HEK293 (cell line): ENCODE data around the gene SGIP1.

Experiments used
- CTCF ChIA-PET: fragments of 350-600 bp; formaldehyde crosslinking; extraction: SDS; loops from one replicate; lab custom pipeline; 2021; ENCODE audit warnings: antibody characterized with exemption; lab: Yijun Ruan, JAX
- POLR2A ChIA-PET: fragments of 300-600 bp; formaldehyde crosslinking; extraction: SDS; loops from one replicate; lab custom pipeline; 2020; ENCODE audit warnings: antibody characterized with exemption, inconsistent platforms; lab: Yijun Ruan, JAX
- H3K27ac ChIP-seq: fragments of 200-500 bp; sonication (Bioruptor generic); 2 replicates; pipeline ENCODE4 v1.5.1; 2014; ENCODE audit warnings: low read depth, low read length, control low read depth, inconsistent platforms; ENCODE audit errors: extremely low read depth
- H3K36me3 ChIP-seq, 2 experiments: fragments of 200-500 bp in 1 of 2; sonication (Bioruptor generic) in 1 of 2; 1 replicate in 1 of 2; 2 replicates in 1 of 2; pipeline ENCODE4 v1.5.1; 2014 to 2017; ENCODE audit warnings: inconsistent platforms in 2 of 2, low read length in 2 of 2; ENCODE audit not compliant: control insufficient read depth in 2 of 2, insufficient read depth in 1 of 2
- H3K4me1 ChIP-seq: fragments of 200-500 bp; sonication (Bioruptor generic); 2 replicates; pipeline ENCODE4 v1.5.1; 2014; ENCODE audit warnings: mild to moderate bottlenecking, low read length, inconsistent platforms; ENCODE audit not compliant: control insufficient read depth, insufficient read depth
- H3K4me3 ChIP-seq: 2 replicates; pipeline ENCODE4 v1.5.1; 2011; ENCODE audit warnings: low read depth, mild to moderate bottlenecking, control low read depth, low read length, moderate library complexity
- H3K9me3 ChIP-seq: fragments of 200-500 bp; sonication (Bioruptor generic); 2 replicates; pipeline ENCODE4 v1.5.1; 2014; ENCODE audit warnings: low read depth, low read length, inconsistent platforms; ENCODE audit not compliant: control insufficient read depth, insufficient read depth
- ELK4 ChIP-seq: IDR thresholded peaks from 2 replicates; pipeline ENCODE4 v1.6.1; 2011; ENCODE audit warnings: mild to moderate bottlenecking, low read depth, low read length, borderline replicate concordance
- GLI2 ChIP-seq: fragments of 450-650 bp; formaldehyde crosslinking; IDR thresholded peaks from 2 replicates; pipeline ENCODE4; 2017; ENCODE audit warnings: missing biosample characterization, missing genetic modification characterization, low read depth, borderline replicate concordance
- KLF16 ChIP-seq: fragments of 450-650 bp; formaldehyde crosslinking; IDR thresholded peaks from 2 replicates; pipeline ENCODE4 v1.5.1; 2017; ENCODE audit warnings: missing biosample characterization, missing genetic modification characterization
- MZF1 ChIP-seq: fragments of 450-650 bp; formaldehyde crosslinking; IDR thresholded peaks from 2 replicates; pipeline ENCODE4 v1.5.1; 2017; ENCODE audit warnings: missing biosample characterization, missing genetic modification characterization, borderline replicate concordance
- OSR2 ChIP-seq: fragments of 450-650 bp; formaldehyde crosslinking; IDR thresholded peaks from 2 replicates; pipeline ENCODE4 v1.5.1; 2016; ENCODE audit warnings: missing biosample characterization, missing genetic modification characterization
- TRIM28 ChIP-seq: IDR thresholded peaks from 2 replicates; pipeline ENCODE4 v1.6.1; 2011; ENCODE audit warnings: low read length, control low read depth, borderline replicate concordance
- ZBTB17 ChIP-seq: fragments of 450-650 bp; formaldehyde crosslinking; IDR thresholded peaks from 2 replicates; pipeline ENCODE4 v1.5.1; 2016; ENCODE audit warnings: missing biosample characterization, missing genetic modification characterization
- ZBTB20 ChIP-seq: fragments of 450-650 bp; formaldehyde crosslinking; IDR thresholded peaks from 2 replicates; pipeline ENCODE4 v1.5.1; 2016; ENCODE audit warnings: missing biosample characterization, missing genetic modification characterization
- ZBTB7A ChIP-seq: fragments of 450-650 bp; formaldehyde crosslinking; IDR thresholded peaks from 2 replicates; pipeline ENCODE4 v1.5.1; 2016; ENCODE audit warnings: low read depth, missing biosample characterization, missing genetic modification characterization
- ZNF114 ChIP-seq: fragments of 450-650 bp; formaldehyde crosslinking; IDR thresholded peaks from 2 replicates; pipeline ENCODE4 v1.5.0; 2017; ENCODE audit warnings: missing biosample characterization, missing genetic modification characterization
- ZNF121 ChIP-seq: fragments of 450-650 bp; formaldehyde crosslinking; IDR thresholded peaks from 2 replicates; pipeline ENCODE4 v1.5.1; 2016; ENCODE audit warnings: missing biosample characterization, missing genetic modification characterization
- ZNF19 ChIP-seq: fragments of 450-650 bp; formaldehyde crosslinking; IDR thresholded peaks from 2 replicates; pipeline ENCODE4; 2016; ENCODE audit warnings: missing biosample characterization, missing genetic modification characterization, low read depth
- ZNF274 ChIP-seq, 2 experiments: fragments of 200-500 bp in 1 of 2; fragments of 450-650 bp in 1 of 2; sonication (Bioruptor generic) in 1 of 2; formaldehyde crosslinking in 1 of 2; IDR thresholded peaks; 2 replicates each; pipeline versions ENCODE4 v1.5.1 to v1.6.1; 2014 to 2016; ENCODE audit warnings: borderline replicate concordance in 1 of 2, inconsistent platforms in 1 of 2, low read length in 1 of 2, missing biosample characterization in 1 of 2, missing genetic modification characterization in 1 of 2
- ZNF311 ChIP-seq: fragments of 450-650 bp; formaldehyde crosslinking; IDR thresholded peaks from 2 replicates; pipeline ENCODE4 v1.5.1; 2017; ENCODE audit warnings: missing biosample characterization, missing genetic modification characterization, borderline replicate concordance
- ZNF37A ChIP-seq: fragments of 450-650 bp; IDR thresholded peaks from 2 replicates; pipeline ENCODE4 v1.5.1; 2018; ENCODE audit warnings: missing biosample characterization, missing genetic modification characterization
- ZNF521 ChIP-seq: fragments of 450-650 bp; formaldehyde crosslinking; IDR thresholded peaks from 2 replicates; pipeline ENCODE4 v1.5.1; 2017; ENCODE audit warnings: missing biosample characterization, mild to moderate bottlenecking, missing genetic modification characterization
- ZNF530 ChIP-seq: fragments of 450-650 bp; formaldehyde crosslinking; IDR thresholded peaks from 2 replicates; pipeline ENCODE4 v1.5.1; 2016; ENCODE audit warnings: low read depth, missing biosample characterization, missing genetic modification characterization
- ZNF600 ChIP-seq: fragments of 450-650 bp; formaldehyde crosslinking; IDR thresholded peaks from 2 replicates; pipeline ENCODE4 v1.5.1; 2016; ENCODE audit warnings: missing biosample characterization, missing genetic modification characterization
- ZNF76 ChIP-seq: fragments of 450-650 bp; formaldehyde crosslinking; IDR thresholded peaks from 2 replicates; pipeline ENCODE4; 2016; ENCODE audit warnings: low read depth, missing biosample characterization, missing genetic modification characterization, borderline replicate concordance
- TF ChIP-seq, protein P1 (sequence below): fragments of 450-650 bp; formaldehyde crosslinking; IDR thresholded peaks from 2 replicates; pipeline ENCODE4 v1.5.1; 2017; ENCODE audit warnings: missing biosample characterization, missing genetic modification characterization

Gene SGIP1

GRCh38 chr1:66575739-66576138, 41.8 kb downstream of the SGIP1 start:
- ChIA-PET CTCF (interaction anchor here (0.6 kb wide), 1 partner anchor 130 kb away, joined by 4 read pairs; no protein-coding TSS in a partner anchor), POLR2A (no interaction called here)
- Histone ChIP-seq H3K36me3 (no peaks in the 10 kb centered on the region), H3K27ac (no peak overlapping the region), H3K9me3 (no peaks in the 10 kb centered on the region), H3K4me1 (peaks cover 12% of the 10 kb centered on the region), H3K4me3 (no peak overlapping the region)
- TF ChIP-seq ZBTB7A (tag by site-specific recombination) (no peak), OSR2 (tag by site-specific recombination) (peak; percentile 42; the same call in 1 of the 2 replicates)

GRCh38 chr1:66576645-66577044, 42.7 kb downstream of the SGIP1 start:
- no peak overlapping the region for H3K4me3 ChIP-seq
- ChIA-PET POLR2A (no interaction called here), CTCF (no interaction called here)
- TF ChIP-seq ZNF274 (IDR thresholded peaks at IDR 0.05; ENCODE audit: low read length) (no peak), ZNF274 (tag by site-specific recombination; IDR thresholded peaks at IDR 0.05; ENCODE audit: borderline replicate concordance) (no peak), ZNF76 (tag by site-specific recombination) (no peak), ZBTB17 (tag by site-specific recombination) (0 out of 2 replicates have a peak, but pooled peaks have one; percentile 11), MZF1 (tag by site-specific recombination) (peak; percentile 74)
- no peak overlapping the region; the same call in 1 of the 2 replicates for H3K27ac ChIP-seq
- H3K9me3 ChIP-seq, result no peaks in the 10 kb centered on the region
- H3K36me3 ChIP-seq, result no peaks in the 10 kb centered on the region
- H3K4me1 ChIP-seq, result peaks cover 12% of the 10 kb centered on the region

DNA sequence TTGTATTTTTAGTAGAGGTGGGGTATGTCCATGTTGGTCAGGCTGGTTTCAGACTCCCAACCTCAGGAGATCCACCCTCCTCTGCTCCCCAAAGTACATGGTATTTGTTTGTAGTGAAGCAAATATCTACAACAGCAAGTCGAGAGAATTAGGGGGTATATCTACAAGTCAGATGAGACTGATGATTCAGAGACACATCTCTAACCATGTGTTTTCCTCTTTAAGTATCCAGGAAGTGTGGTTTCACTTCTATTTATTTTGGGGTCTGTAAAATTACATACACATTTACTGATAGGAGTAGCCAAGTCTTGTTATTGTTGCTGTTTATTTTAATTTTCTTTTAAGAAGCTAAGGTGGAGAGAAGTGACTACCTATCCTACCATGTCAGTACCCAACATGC, 44.9 kb downstream of the SGIP1 start:
- no peaks in the 10 kb centered on the region for H3K9me3 ChIP-seq
- TF ChIP-seq TRIM28, result no peak
- no peak for TF ChIP-seq ZNF530 (tag by site-specific recombination)
- no peak for TF ChIP-seq ZNF19 (tag by site-specific recombination)
- no peak for TF ChIP-seq ZNF37A (tag by site-specific recombination)
- TF ChIP-seq KLF16 (tag by site-specific recombination), result no peak
- TF ChIP-seq, protein P1, sequence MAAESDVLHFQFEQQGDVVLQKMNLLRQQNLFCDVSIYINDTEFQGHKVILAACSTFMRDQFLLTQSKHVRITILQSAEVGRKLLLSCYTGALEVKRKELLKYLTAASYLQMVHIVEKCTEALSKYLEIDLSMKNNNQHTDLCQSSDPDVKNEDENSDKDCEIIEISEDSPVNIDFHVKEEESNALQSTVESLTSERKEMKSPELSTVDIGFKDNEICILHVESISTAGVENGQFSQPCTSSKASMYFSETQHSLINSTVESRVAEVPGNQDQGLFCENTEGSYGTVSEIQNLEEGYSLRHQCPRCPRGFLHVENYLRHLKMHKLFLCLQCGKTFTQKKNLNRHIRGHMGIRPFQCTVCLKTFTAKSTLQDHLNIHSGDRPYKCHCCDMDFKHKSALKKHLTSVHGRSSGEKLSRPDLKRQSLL (tag by site-specific recombination), result no peak
- no peak for TF ChIP-seq ZNF600 (tag by site-specific recombination)
- TF ChIP-seq GLI2 (tag by site-specific recombination), result no peak
- TF ChIP-seq ZNF121 (tag by site-specific recombination), result no peak
- no peak for TF ChIP-seq ZNF521
- TF ChIP-seq ZBTB20 (tag by site-specific recombination), result no peak
- TF ChIP-seq ZNF311, result no peak
- TF ChIP-seq ELK4, result no peak
- no peak for TF ChIP-seq ZNF114 (tag by site-specific recombination)
- TF ChIP-seq, all 188 proteins: peak for 0
- CTCF ChIA-PET, result interaction anchor here (0.6 to 1.3 kb wide), 2 partner anchors 15 to 132 kb away, joined by 3 read pairs; no protein-coding TSS in a partner anchor
- Histone ChIP-seq H3K36me3 (no peaks in the 10 kb centered on the region), H3K4me1 (peaks cover 12% of the 10 kb centered on the region), H3K4me3 (no peak overlapping the region), H3K27ac (no peak overlapping the region)
- POLR2A ChIA-PET, result no interaction called here
